Lower leg skin (tissue), 3 donors: ENCODE data around the gene GAS7.

Experiments used
- CTCF ChIP-seq, 3 donors: fragments of 450-650 bp; IDR thresholded peaks; one replicate each; pipeline ENCODE4 v1.5.1; 2016; ENCODE audit warnings: antibody characterized with exemption in 3 of 3, mild to moderate bottlenecking in 3 of 3, moderate library complexity in 2 of 3
- POLR2A ChIP-seq, 2 donors: fragments of 450-650 bp; IDR thresholded peaks; one replicate each; pipeline ENCODE4 v1.6.1; 2016 to 2017; ENCODE audit warnings: antibody characterized with exemption in 2 of 2, mild to moderate bottlenecking in 1 of 2, moderate library complexity in 1 of 2

GRCh38 chr17:10120749-10121148 lies 77.7 kb downstream of the GAS7 start:
- TF ChIP-seq CTCF (IDR thresholded peaks at IDR 0.05) (no peak), POLR2A (IDR thresholded peaks at IDR 0.05) (no peak)
